Measurements from ENCODE around the gene MVK.

The MVK gene

DNA sequence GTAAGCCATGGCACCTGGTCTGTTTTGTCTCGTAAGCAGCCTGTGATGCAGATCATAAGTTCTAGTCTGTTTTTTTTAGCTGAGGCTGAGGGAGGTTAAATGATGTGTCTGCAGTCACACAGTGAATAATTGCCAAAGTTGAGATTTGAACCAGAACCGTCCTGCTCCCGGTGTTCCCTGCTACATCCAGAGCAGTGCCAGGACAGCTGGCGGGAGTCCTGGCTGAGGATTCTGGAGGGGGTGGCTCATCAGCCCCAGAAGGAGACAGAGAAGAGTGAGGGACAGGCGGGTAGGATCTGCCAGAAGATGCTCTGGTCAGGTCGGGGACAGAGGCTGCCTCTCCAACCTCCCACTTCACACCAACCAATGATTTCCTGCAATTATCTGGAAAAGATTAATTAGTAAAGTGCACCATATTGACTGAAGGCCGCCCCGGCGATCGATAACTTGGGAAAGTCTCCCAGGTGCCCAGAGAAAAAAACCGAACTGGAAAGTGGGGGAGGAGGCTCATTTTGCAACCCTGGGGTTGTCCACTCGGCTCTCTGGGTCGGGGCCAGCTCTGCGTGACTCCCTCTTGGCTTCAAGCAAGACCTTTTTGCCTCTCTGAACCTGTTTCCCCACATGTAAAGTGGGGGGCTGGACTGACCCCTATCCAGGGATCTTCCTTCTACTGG, 42.1 kb downstream of the MVK start:
- H2AFZ ChIP-seq (ENCODE audit: low read depth, low read length, severe bottlenecking), result no peak overlapping the region
- H4K20me1 ChIP-seq (ENCODE audit: low read depth, low read length), result no peaks in the 10 kb centered on the region
- no peaks in the 10 kb centered on the region for H3K36me3 ChIP-seq (ENCODE audit: low read length)
- no peak overlapping the region for H3K4me2 ChIP-seq (ENCODE audit: low read depth, low read length, poor library complexity, severe bottlenecking)
- TF ChIP-seq EZH2phosphoT487 (conservative IDR thresholded peaks at IDR 0.05; ENCODE audit: low read length), result no peak
- TF ChIP-seq CTCF (IDR thresholded peaks at IDR 0.05; ENCODE audit: insufficient read depth, low read length, poor library complexity, severe bottlenecking), result no peak
- H3K79me2 ChIP-seq (ENCODE audit: insufficient read depth, low read length), result no peaks in the 10 kb centered on the region
- H3K9me3 ChIP-seq (ENCODE audit: insufficient read depth, low read length), result no peaks in the 10 kb centered on the region
- H3K9ac ChIP-seq (ENCODE audit: low read length), result no peak overlapping the region
- H3K9me2 ChIP-seq (replicated peaks; ENCODE audit: insufficient read depth, low read length), result no peaks in the 10 kb centered on the region
- no peaks in the 10 kb centered on the region for H3F3A ChIP-seq (ENCODE audit: insufficient read depth)
- H3K27me3 ChIP-seq (ENCODE audit: low read length), result no peaks in the 10 kb centered on the region
- H3K4me3 ChIP-seq (ENCODE audit: insufficient read depth, low read length, poor library complexity, severe bottlenecking), result no peak overlapping the region
- no peak overlapping the region for H3K27ac ChIP-seq (ENCODE audit: low read depth, low read length)

DNA sequence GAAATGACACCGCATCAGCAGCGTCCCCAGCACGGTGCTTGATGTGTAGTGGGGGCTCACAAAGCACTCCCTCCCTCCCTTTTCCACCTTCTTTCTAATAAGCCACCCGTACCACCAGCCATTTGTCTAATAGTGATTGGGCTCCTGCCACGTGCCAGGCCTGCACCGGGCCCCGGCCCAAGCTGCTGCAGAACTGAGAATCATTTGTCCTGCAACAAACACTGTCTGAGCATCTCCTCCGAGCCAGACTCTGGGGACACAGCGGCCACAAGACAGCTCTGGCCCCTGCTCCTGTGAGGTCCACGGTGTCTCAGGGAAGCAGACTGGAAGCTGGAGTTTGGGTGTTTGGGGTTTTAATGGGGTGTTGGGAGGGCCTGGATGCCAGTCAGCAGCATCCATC, 43.9 kb downstream of the MVK start:
- Histone ChIP-seq H3K9me3 (ENCODE audit: insufficient read depth, low read length) (no peaks in the 10 kb centered on the region), H4K20me1 (ENCODE audit: low read depth, low read length) (no peaks in the 10 kb centered on the region), H3K9me2 (replicated peaks; ENCODE audit: insufficient read depth, low read length) (no peaks in the 10 kb centered on the region), H3K27ac (ENCODE audit: low read depth, low read length) (no peak overlapping the region), H3F3A (ENCODE audit: insufficient read depth) (no peaks in the 10 kb centered on the region), H3K27me3 (ENCODE audit: low read length) (no peaks in the 10 kb centered on the region), H3K4me2 (ENCODE audit: low read depth, low read length, poor library complexity, severe bottlenecking) (no peak overlapping the region), H3K9ac (ENCODE audit: low read length) (no peak overlapping the region), H3K79me2 (ENCODE audit: insufficient read depth, low read length) (no peaks in the 10 kb centered on the region), H2AFZ (ENCODE audit: low read depth, low read length, severe bottlenecking) (no peak overlapping the region), H3K4me3 (ENCODE audit: insufficient read depth, low read length, poor library complexity, severe bottlenecking) (no peak overlapping the region), H3K36me3 (ENCODE audit: low read length) (no peaks in the 10 kb centered on the region)
- TF ChIP-seq CTCF (IDR thresholded peaks at IDR 0.05; ENCODE audit: insufficient read depth, low read length, poor library complexity, severe bottlenecking) (no peak), EZH2phosphoT487 (conservative IDR thresholded peaks at IDR 0.05; ENCODE audit: low read length) (no peak)

DNA sequence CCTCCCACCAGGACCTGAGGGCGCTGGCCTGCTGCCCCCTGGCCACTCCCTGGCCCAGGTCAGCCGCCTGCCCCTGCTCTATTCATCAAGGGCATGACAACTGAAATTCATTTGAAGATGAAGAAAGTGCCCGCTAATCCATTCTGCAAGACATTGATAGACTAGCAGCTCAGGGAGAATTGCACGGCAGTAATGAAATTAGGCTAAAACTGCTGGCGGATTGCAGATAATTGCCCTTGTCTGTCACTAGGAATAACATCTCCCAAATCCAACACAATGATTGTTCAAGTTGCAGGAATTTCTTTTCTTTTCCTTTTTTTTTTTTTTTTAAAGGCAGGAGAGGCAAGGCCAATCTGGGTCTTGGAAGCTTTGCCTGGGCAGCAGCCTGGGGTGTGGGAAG, 44.5 kb downstream of the MVK start:
- H3K27ac ChIP-seq (ENCODE audit: low read depth, low read length), result no peak overlapping the region
- no peaks in the 10 kb centered on the region for H3F3A ChIP-seq (ENCODE audit: insufficient read depth)
- H3K79me2 ChIP-seq (ENCODE audit: insufficient read depth, low read length), result no peaks in the 10 kb centered on the region
- H3K9ac ChIP-seq (ENCODE audit: low read length), result no peak overlapping the region
- no peak overlapping the region for H2AFZ ChIP-seq (ENCODE audit: low read depth, low read length, severe bottlenecking)
- H3K27me3 ChIP-seq (ENCODE audit: low read length), result no peaks in the 10 kb centered on the region
- H3K36me3 ChIP-seq (ENCODE audit: low read length), result no peaks in the 10 kb centered on the region
- H4K20me1 ChIP-seq (ENCODE audit: low read depth, low read length), result no peaks in the 10 kb centered on the region
- H3K4me3 ChIP-seq (ENCODE audit: insufficient read depth, low read length, poor library complexity, severe bottlenecking), result no peak overlapping the region
- H3K9me2 ChIP-seq (replicated peaks; ENCODE audit: insufficient read depth, low read length), result no peaks in the 10 kb centered on the region
- H3K4me2 ChIP-seq (ENCODE audit: low read depth, low read length, poor library complexity, severe bottlenecking), result no peak overlapping the region
- no peaks in the 10 kb centered on the region for H3K9me3 ChIP-seq (ENCODE audit: insufficient read depth, low read length)
- TF ChIP-seq CTCF (IDR thresholded peaks at IDR 0.05; ENCODE audit: insufficient read depth, low read length, poor library complexity, severe bottlenecking), result no peak
- TF ChIP-seq EZH2phosphoT487 (conservative IDR thresholded peaks at IDR 0.05; ENCODE audit: low read length), result no peak
